Stimulated activated CD8-positive, alpha-beta memory T cell treated with anti-CD3 and anti-CD28 coated beads, Interleukin-2, amount 100 ng/mL, for 1 hour (primary cell): ENCODE data around the gene CCDC40.

ENCODE experiments used
- DNase-seq, 2 donors: peaks; one replicate each; pipeline ENCODE4 v3.0.0-alpha.2; 2020; ENCODE audit warnings: low read depth in 2 of 2

CCDC40 gene

GRCh38 chr17:80000981-80001775, 35.3 kb upstream of the CCDC40 start:
- DNase-seq: no peak

GRCh38 chr17:80002070-80002641, 34.3 kb upstream of the CCDC40 start:
- DNase-seq: no peak

- DNase-seq: no peak
These were observed 33.6 kb upstream of the CCDC40 start for GRCh38 chr17:80002690-80003490.

- no peak for DNase-seq
These were observed 32.5 kb upstream of the CCDC40 start for GRCh38 chr17:80003969-80004368.

- peak; percentile 29 to 34 for DNase-seq
These were observed 30.8 kb upstream of the CCDC40 start for GRCh38 chr17:80005360-80006338.

GRCh38 chr17:80006339-80006720, 30.1 kb upstream of the CCDC40 start:
- DNase-seq: no peak

GRCh38 chr17:80006811-80007752, 29.4 kb upstream of the CCDC40 start:
- DNase-seq: no peak

- no peak for DNase-seq
These were observed 28.5 kb upstream of the CCDC40 start for GRCh38 chr17:80007939-80008338.

- DNase-seq: peak; percentile 31 to 58
These were observed 28.0 kb upstream of the CCDC40 start for GRCh38 chr17:80008383-80008840.

- DNase-seq: no peak
These were observed 27.6 kb upstream of the CCDC40 start for GRCh38 chr17:80008848-80009247.

GRCh38 chr17:80009391-80010282, 26.8 kb upstream of the CCDC40 start:
- no peak for DNase-seq

GRCh38 chr17:80010283-80010858, 26.1 kb upstream of the CCDC40 start:
- no peak for DNase-seq

- DNase-seq: no peak
These were observed 24.4 kb upstream of the CCDC40 start for GRCh38 chr17:80011989-80012555.

GRCh38 chr17:80012765-80013741, 23.4 kb upstream of the CCDC40 start:
- no peak for DNase-seq

- DNase-seq: no peak
These were observed 19.0 kb upstream of the CCDC40 start for GRCh38 chr17:80017226-80018010.

GRCh38 chr17:80018917-80019651, 17.4 kb upstream of the CCDC40 start:
- DNase-seq: no peak
